ENCODE results near the gene RNF212B. TPM values are rescaled to one million over a fixed set of nuclear protein-coding genes. Genes with fewer than 3 reads are reported as not detected.
A peak's percentile ranks its signal among the peaks of the same experiment; 100 is the strongest.
"Not testable (repeated sequence)": the region's sequence is repeated elsewhere in the genome, so short reads cannot be mapped to it uniquely, and the experiment has no call there.

The RNF212B gene
- total RNA-seq, 2 donors from 2014 or later = not detected

DNA sequence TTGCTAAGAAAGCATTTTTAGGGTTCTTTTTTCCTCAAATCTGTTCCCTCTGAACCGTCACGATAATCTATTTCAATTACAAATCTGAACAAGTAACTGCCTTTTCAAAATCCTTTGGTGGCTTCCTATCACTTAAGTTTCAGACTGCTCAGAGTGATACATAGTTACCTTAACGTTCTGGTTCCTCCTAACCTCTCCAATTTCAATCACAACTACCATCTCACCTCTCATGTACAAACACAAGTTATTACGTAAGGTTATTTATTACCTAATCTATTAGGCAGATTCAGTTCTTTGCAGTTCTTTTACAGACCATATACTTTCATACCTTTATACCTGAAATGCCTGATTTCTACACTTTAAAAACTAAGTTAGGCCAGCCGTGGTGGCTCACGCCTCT, 12.1 kb downstream of the RNF212B start:
- no peaks in the 10 kb centered on the region for H3K9me3 ChIP-seq
- no peak overlapping the region for H3K4me3 ChIP-seq
- no peak overlapping the region for H3K9ac ChIP-seq (ENCODE audit: low read depth in 2 of 2, low read length in 2 of 2)
- no peaks in the 10 kb centered on the region for H3K36me3 ChIP-seq
- H3K27me3 ChIP-seq = no peaks in the 10 kb centered on the region
- TF ChIP-seq, protein P1, sequence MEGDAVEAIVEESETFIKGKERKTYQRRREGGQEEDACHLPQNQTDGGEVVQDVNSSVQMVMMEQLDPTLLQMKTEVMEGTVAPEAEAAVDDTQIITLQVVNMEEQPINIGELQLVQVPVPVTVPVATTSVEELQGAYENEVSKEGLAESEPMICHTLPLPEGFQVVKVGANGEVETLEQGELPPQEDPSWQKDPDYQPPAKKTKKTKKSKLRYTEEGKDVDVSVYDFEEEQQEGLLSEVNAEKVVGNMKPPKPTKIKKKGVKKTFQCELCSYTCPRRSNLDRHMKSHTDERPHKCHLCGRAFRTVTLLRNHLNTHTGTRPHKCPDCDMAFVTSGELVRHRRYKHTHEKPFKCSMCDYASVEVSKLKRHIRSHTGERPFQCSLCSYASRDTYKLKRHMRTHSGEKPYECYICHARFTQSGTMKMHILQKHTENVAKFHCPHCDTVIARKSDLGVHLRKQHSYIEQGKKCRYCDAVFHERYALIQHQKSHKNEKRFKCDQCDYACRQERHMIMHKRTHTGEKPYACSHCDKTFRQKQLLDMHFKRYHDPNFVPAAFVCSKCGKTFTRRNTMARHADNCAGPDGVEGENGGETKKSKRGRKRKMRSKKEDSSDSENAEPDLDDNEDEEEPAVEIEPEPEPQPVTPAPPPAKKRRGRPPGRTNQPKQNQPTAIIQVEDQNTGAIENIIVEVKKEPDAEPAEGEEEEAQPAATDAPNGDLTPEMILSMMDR (IDR thresholded peaks at IDR 0.05) = no peak
- no peak overlapping the region for H3K27ac ChIP-seq
- intact Hi-C loops (cut with DNase I) = no loop called here
- H3K4me1 ChIP-seq = no peaks in the 10 kb centered on the region
- no peak for DNase-seq

DNA sequence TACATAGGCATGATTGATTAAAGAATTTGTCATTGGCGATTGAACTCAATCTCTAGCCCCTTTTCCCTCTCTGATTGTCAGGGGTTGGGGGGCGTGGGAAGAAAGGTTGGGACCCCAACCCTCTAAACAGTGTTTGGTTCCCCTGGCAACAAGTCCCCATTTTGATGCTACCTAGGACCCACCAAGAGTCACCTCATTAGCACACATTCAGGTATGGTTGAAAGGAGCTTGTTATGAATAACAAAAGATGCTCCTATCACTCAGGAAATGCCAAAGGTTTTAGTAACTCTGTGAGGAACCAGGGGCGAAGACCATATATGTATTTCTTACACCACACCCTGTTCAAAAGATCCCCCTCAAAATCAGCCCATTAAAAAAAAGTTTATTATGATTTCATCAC, 14.3 kb downstream of the RNF212B start:
- intact Hi-C loops (cut with DNase I) = no loop called here
- H3K27me3 ChIP-seq = no peaks in the 10 kb centered on the region
- no peak overlapping the region for H3K4me3 ChIP-seq
- TF ChIP-seq, protein P1 (IDR thresholded peaks at IDR 0.05) = no peak
- no peak for DNase-seq
- H3K36me3 ChIP-seq = no peaks in the 10 kb centered on the region
- H3K4me1 ChIP-seq = no peaks in the 10 kb centered on the region
- H3K9me3 ChIP-seq = no peaks in the 10 kb centered on the region
- H3K9ac ChIP-seq (ENCODE audit: low read depth in 2 of 2, low read length in 2 of 2) = no peak overlapping the region
- no peak overlapping the region for H3K27ac ChIP-seq

DNA sequence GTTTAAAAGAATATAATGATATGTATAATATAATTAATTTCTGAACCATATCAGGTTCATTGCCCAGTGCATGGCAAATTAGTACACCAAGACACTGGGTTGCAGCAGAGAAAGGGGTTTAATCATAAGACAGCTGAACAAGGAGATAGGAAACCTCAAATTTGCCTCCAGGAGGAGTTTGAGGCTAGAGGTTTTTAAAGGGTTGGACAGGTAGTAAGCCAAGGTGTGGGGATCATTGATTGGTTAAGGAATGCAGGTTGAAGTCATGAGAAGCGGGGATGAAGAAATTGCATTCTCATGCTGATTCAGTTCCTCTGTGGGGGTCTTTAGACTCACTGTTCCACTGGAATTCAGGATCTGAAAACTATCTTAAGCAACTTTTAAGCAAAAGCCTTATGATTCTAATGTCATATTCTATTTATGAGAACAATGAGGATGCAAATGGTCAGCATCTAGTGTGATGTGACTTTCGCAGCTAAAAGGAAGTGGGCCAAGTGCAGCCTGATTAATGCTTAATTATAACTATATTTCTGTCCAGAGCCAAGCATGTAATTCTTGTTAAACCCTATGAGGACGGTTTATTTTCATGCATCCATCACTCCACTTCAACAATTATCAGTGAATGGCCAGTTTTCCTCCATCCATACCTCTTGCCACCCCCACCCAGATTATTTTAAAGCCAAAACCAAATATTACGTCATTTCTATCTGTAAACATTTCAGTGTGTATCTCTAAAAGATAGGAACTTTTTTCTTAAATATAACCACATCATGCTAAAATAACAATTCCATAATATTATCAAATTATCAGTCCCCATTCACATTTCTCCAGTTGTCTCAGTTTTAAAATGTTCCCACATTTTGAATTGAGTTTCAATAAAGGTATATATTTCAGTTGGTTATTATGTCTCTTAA, 14.9 kb downstream of the RNF212B start:
- no peak for DNase-seq
- Histone ChIP-seq H3K27me3 (no peaks in the 10 kb centered on the region), H3K27ac (no peak overlapping the region), H3K9me3 (no peaks in the 10 kb centered on the region), H3K9ac (ENCODE audit: low read depth in 2 of 2, low read length in 2 of 2) (no peak overlapping the region), H3K4me1 (no peaks in the 10 kb centered on the region), H3K36me3 (no peaks in the 10 kb centered on the region), H3K4me3 (no peak overlapping the region)
- TF ChIP-seq, protein P1 (IDR thresholded peaks at IDR 0.05) = no peak
- intact Hi-C loops (cut with DNase I) = no loop called here

DNA sequence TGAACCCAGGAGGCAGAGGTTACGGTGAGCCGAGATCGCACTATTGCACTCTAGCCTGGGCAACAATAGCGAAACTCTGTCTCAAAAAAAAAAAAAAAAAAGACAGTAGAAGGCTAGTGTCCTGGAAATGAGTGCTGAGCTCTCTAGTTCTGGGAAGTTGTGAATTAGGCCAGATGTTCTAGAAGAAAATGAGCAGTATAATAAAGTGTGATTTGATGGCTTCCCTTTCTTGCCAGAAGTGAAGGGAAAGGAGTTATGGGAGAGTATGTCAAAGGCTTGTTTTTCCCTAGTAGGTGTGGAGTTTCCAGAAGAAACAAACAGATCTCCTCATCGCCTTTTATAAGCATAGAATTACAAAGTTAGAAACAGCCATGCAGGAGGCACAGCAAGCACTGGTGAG, 20.5 kb downstream of the RNF212B start:
- H3K9me3 ChIP-seq = no peaks in the 10 kb centered on the region
- no peaks in the 10 kb centered on the region for H3K36me3 ChIP-seq
- intact Hi-C loops (cut with DNase I) = no loop called here
- H3K4me1 ChIP-seq = no peaks in the 10 kb centered on the region
- H3K27me3 ChIP-seq = no peaks in the 10 kb centered on the region
- TF ChIP-seq, protein P1 (IDR thresholded peaks at IDR 0.05) = no peak
- no peak overlapping the region for H3K9ac ChIP-seq (ENCODE audit: low read depth in 2 of 2, low read length in 2 of 2)
- H3K4me3 ChIP-seq = no peak overlapping the region
- no peak for DNase-seq
- H3K27ac ChIP-seq = no peak overlapping the region

DNA sequence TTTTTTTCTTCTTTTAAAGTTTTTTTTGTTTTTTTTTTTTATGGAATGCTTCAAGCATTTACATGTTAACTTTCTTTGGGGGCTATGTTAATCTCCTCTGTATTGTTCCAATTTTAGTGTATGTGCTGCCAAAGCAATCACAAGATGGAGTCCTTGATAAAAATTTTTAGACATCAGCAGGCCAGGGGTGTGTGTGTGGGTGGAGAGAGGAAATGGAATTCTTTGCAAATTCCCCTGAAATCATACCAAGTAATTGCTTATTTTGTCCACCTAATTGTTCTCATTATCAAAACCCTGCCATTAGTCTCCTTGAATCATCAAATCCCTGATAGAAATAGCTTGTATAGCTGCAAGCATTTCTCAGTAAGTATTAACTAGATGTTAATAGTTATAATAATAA, 21.7 kb downstream of the RNF212B start:
- no peak for DNase-seq
- TF ChIP-seq, protein P1 (IDR thresholded peaks at IDR 0.05) = no peak
- intact Hi-C loops (cut with DNase I) = no loop called here
- Histone ChIP-seq H3K4me1 (no peaks in the 10 kb centered on the region), H3K9me3 (no peaks in the 10 kb centered on the region), H3K36me3 (no peaks in the 10 kb centered on the region), H3K27me3 (no peaks in the 10 kb centered on the region), H3K27ac (no peak overlapping the region), H3K9ac (ENCODE audit: low read depth in 2 of 2, low read length in 2 of 2) (no peak overlapping the region), H3K4me3 (no peak overlapping the region)

DNA sequence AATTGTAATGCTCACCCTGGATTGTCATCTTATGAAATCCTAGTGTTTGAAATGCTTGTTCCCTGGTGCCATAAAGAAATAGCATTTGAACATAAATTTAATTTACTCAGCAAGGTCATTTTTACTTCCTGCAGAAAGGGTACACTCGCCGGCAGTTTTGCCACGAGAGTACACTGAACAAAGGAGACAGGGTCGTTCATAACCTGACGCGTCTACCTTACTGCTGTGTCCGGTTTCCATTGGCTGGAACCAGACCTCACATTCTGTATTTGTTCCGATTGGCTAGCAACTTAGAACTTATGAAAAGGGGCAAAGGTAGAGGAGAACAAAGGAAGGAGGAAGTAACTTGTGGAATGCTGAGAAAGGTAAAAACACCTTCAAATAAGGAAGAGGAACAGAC, 23.1 kb downstream of the RNF212B start:
- H3K4me3 ChIP-seq; H3K4me1 ChIP-seq; H3K36me3 ChIP-seq; H3K27me3 ChIP-seq; H3K9me3 ChIP-seq; H3K9ac ChIP-seq (ENCODE audit: low read depth in 2 of 2, low read length in 2 of 2): not testable (repeated sequence)
- H3K27ac ChIP-seq = peak overlapping the region; percentile 10
- intact Hi-C loops (cut with DNase I) = loop anchor here (10.0 kb wide), 1 partner anchor 64 kb away; the partner anchor contains the start of gene PABPN1
- peak; percentile 50 for DNase-seq

Data from colonic mucosa (tissue), 4 donors.